HUES48 (cell line): ENCODE results near the gene FHAD1.

Experiments
- H3K27ac ChIP-seq: one replicate; pipeline ENCODE4 v1.7.0; 2013; ENCODE audit warnings: low read depth, low read length, inconsistent platforms
- H3K27me3 ChIP-seq: 2 replicates; pipeline ENCODE4 v1.6.1; 2013; ENCODE audit warnings: mild to moderate bottlenecking, low read length; ENCODE audit not compliant: control insufficient read depth, insufficient read depth
- H3K36me3 ChIP-seq: 2 replicates; pipeline ENCODE4 v1.6.1; 2013; ENCODE audit warnings: low read length; ENCODE audit not compliant: control insufficient read depth, insufficient read depth
- H3K4me1 ChIP-seq: 2 replicates; pipeline ENCODE4 v1.6.1; 2013; ENCODE audit warnings: mild to moderate bottlenecking, low read length; ENCODE audit not compliant: control insufficient read depth, insufficient read depth
- H3K4me3 ChIP-seq: 2 replicates; pipeline ENCODE4 v1.5.1; 2013; ENCODE audit warnings: mild to moderate bottlenecking, low read depth, low read length
- H3K9ac ChIP-seq: 2 replicates; pipeline ENCODE4 v1.6.1; 2013; ENCODE audit warnings: mild to moderate bottlenecking, low read depth, low read length, moderate library complexity
- H3K9me3 ChIP-seq: 2 replicates; pipeline ENCODE4 v1.6.1; 2013; ENCODE audit warnings: low read length; ENCODE audit not compliant: control insufficient read depth, insufficient read depth

FHAD1 gene

DNA sequence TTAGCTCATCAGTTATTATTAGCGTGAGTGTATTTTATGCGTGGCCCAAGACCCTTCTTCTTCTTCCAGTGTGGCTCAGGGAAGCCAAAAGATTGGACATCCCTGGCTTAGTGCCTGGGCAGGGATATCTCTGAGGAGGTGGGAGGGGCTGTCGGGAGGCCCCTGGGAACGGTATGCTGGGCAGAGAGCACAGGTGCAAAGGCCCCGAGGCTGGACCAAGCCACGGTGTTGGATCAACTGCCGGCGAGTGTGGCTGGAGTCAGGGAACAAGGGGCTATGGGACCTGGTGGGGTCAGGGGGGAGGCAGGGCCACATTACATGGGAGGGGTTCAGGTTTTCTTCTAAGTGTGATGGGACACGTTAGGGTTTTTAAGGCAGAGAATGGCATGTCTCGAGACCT lies 62.7 kb downstream of the FHAD1 start:
- no peaks in the 10 kb centered on the region for H3K36me3 ChIP-seq
- no peak overlapping the region for H3K27ac ChIP-seq
- no peaks in the 10 kb centered on the region; the same call in 1 of the 2 replicates for H3K4me1 ChIP-seq
- no peaks in the 10 kb centered on the region for H3K27me3 ChIP-seq
- no peaks in the 10 kb centered on the region for H3K9me3 ChIP-seq
- H3K9ac ChIP-seq, result no peak overlapping the region
- no peak overlapping the region for H3K4me3 ChIP-seq

DNA sequence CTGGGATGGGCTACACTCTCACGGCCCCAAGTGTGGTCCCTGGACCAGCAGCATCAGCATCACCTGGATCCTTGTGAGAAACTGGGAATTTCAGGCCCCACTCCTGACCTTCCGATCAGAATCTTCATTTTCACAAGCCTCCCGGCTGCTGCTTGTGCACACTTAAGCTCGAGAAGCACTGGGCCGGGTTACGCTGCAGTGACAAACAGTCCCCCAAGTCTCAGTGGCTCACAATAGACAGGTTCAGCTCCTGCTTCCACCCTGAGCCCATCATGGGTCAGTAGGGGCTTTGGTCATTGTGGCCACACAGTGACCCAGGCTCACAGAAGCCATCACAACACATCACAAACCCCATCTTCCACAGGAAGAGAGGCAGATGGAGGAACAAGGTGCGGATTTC lies 63.5 kb downstream of the FHAD1 start:
- Histone ChIP-seq H3K9me3 (no peaks in the 10 kb centered on the region), H3K4me1 (no peaks in the 10 kb centered on the region; the same call in 1 of the 2 replicates), H3K27me3 (no peaks in the 10 kb centered on the region), H3K9ac (no peak overlapping the region), H3K36me3 (no peaks in the 10 kb centered on the region), H3K27ac (no peak overlapping the region), H3K4me3 (no peak overlapping the region)

DNA sequence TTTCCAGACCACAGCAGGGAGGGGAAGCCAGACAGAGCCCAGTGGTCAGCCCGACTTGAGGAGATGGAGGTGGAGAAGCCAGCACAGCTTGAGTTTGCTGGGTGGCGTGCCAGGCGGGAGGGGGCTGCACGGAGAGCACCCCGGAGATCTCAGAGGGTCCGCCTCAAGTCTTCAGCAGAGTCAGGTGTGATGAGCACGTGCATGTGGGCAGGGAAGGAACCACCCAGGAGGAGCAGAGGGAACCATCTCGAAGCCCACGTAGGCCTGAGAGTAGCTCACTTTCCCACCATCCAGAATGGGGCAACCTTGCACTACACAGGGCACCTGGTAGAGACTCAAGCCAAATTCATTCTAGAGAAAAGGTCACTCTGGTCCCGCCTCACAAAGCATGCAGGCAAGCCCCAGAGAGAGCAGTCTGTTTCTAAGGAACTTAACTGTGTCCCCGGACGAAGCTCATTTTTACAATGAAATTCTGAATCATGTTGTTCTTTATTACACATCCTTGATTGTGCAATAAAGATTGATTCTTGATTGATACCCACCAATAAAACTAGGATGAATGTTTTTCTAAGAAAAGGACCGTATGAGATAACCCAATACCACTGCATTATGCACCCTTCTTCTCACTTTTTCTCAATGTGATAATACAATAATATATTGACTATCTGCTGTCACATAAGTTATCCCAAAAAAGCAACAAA lies 64.2 kb downstream of the FHAD1 start:
- Histone ChIP-seq H3K36me3 (no peaks in the 10 kb centered on the region), H3K9me3 (no peaks in the 10 kb centered on the region), H3K4me3 (no peak overlapping the region), H3K27ac (no peak overlapping the region), H3K27me3 (no peaks in the 10 kb centered on the region), H3K4me1 (no peaks in the 10 kb centered on the region; the same call in 1 of the 2 replicates), H3K9ac (no peak overlapping the region)

DNA sequence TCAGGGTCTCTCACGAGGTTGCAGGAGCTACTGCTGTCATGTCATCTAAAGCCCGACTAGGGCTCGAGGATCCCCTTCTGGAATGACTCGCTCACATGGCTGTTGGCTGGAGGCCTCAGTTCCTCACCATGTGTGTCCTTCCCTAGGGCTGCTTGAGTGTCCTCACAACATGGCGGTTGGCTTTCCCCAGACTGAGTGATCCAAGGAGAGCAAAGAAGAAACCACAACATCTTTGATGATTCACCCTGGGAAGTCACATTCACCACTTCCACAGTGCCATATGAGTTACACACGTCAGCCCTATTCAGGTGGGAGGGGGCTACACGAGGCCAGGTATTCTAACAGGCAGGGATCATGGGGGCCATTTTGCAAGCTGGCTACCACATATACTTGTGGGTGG lies 64.9 kb downstream of the FHAD1 start:
- Histone ChIP-seq H3K4me1 (no peaks in the 10 kb centered on the region; the same call in 1 of the 2 replicates), H3K9me3 (no peaks in the 10 kb centered on the region), H3K27ac (no peak overlapping the region), H3K4me3 (no peak overlapping the region), H3K27me3 (no peaks in the 10 kb centered on the region), H3K9ac (no peak overlapping the region), H3K36me3 (no peaks in the 10 kb centered on the region)

DNA sequence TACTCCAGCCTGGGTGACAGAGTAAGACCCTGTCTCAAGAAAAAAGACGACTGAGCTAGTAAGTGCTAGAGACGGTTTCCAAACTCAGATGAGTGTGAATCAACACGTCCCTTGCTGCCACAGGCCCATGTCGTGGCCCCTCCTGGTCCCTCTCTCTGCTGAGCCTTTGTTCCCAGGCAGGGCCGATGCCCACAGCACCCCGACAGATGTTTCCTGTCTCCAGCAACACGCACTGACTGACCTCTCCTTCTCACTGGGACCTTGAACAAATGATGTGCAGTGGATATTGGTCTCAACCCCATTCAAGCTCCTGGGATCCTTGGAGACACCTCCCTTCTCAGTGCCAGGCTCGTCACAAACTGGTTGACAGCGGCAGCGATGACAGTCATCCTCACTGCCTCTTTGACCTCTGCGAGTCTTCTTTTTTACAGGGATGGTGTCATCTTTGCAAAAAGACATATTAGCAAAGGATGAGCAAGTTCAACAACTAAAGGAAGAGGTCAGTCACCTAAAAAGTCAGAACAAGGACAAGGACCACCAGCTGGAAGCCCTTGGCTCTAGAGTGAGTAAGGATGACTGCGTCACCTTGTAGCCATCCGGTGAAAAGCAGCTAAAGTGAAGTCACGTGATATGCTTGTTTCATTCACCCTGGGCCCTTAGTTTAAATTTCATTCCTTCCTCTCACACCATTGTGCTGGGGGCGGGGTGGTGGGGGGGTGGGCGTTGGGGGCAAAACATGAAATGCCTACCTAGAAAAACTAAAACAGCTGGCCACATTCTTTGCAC lies 65.8 kb downstream of the FHAD1 start:
- H3K9ac ChIP-seq, result no peak overlapping the region
- H3K36me3 ChIP-seq, result no peaks in the 10 kb centered on the region
- H3K4me3 ChIP-seq, result no peak overlapping the region
- no peaks in the 10 kb centered on the region; the same call in 1 of the 2 replicates for H3K4me1 ChIP-seq
- no peaks in the 10 kb centered on the region for H3K9me3 ChIP-seq
- no peak overlapping the region for H3K27ac ChIP-seq
- H3K27me3 ChIP-seq, result no peaks in the 10 kb centered on the region

DNA sequence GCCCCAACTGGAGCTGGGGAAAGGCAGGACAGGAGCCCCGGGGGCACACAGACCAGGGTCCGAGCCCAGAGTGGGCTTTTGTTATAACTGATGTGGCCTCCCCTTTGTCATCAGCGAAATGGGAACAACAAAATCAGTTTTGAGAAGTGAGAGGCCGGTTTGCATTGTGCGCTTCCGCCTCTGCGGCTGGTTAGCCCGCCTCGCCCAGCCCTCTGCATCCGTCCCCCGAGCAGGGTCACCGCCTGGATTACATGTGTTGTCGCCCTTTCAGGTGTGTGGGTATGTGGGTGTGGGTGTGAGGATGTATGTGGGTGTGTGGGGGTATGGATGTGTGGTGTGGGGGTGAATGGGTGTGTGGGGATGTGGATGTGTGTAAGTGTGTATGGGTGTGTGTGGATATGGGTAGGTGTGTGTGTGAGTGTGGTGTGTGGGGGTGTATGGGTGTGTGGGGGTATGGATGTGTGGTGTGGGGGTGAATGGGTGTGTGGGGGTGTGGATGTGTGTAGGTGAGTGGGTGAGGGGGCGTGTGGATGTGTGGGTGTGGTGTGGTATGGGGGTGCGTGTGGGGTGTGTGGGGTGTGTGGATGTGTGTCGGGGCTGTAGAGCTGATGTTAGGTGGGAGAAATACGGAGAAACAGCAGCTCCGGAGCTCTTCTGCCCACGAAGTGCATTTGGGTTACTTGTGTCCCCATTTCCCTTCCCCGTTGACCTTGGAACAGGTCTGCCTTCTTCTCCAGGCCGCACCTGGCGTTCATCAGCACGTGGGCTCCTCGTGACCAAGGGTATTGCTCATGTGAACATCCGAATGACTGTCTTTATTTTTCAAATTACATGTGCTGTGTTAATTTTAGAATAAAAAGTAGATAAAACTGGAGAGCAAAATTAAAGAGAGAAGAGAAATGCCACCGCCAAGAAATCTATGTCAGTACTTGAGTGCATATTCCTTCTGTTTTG lies 67.6 kb downstream of the FHAD1 start:
- Histone ChIP-seq H3K27me3 (no peaks in the 10 kb centered on the region), H3K9ac (no peak overlapping the region), H3K9me3 (no peaks in the 10 kb centered on the region), H3K4me3 (no peak overlapping the region), H3K27ac (no peak overlapping the region), H3K4me1 (no peaks in the 10 kb centered on the region; the same call in 1 of the 2 replicates), H3K36me3 (no peaks in the 10 kb centered on the region)

DNA sequence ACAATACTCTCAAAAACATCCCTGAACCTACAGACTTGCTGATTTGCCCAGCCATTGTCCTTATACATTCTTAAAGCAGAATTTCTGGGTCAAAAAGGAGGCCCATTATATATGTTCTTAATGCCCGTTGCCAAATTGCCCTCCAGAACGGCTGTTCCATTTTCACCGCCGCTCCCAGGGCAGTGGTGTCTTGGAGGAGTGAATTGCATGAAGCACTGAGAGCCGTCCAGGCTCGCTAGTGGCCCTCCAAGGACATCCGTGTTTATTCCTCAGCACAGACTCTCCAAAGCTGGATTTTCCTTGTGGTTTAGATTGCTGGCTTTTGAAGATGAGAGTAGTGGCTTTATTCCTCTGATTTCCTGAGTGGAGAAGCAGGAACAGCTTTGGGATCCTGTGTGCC lies 68.8 kb downstream of the FHAD1 start:
- Histone ChIP-seq H3K9me3 (no peaks in the 10 kb centered on the region), H3K27ac (no peak overlapping the region), H3K9ac (no peak overlapping the region), H3K4me3 (no peak overlapping the region), H3K36me3 (no peaks in the 10 kb centered on the region), H3K4me1 (no peaks in the 10 kb centered on the region; the same call in 1 of the 2 replicates), H3K27me3 (no peaks in the 10 kb centered on the region)

DNA sequence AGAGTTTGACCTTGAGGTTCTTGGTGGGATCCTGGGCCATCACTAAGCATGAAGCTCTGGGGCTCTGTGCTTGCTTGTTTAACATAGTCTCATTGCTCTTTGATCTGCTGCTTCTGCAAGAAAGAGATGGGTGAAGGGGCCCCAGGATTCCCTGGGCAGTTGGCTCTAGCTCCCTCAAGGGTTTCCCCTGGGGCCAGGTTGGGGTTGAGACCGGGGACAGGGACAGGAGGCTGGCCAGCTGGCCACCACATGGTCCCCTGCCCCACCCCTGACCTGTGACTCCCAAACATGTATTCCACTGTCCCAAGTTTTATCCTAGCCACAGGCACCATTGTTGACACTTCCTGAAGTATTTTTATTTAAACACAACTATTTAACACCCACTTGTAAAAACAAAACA lies 69.5 kb downstream of the FHAD1 start:
- H3K4me1 ChIP-seq, result no peaks in the 10 kb centered on the region; the same call in 1 of the 2 replicates
- no peak overlapping the region for H3K4me3 ChIP-seq
- no peak overlapping the region for H3K27ac ChIP-seq
- H3K36me3 ChIP-seq, result no peaks in the 10 kb centered on the region
- H3K9me3 ChIP-seq, result no peaks in the 10 kb centered on the region
- no peak overlapping the region for H3K9ac ChIP-seq
- no peaks in the 10 kb centered on the region for H3K27me3 ChIP-seq

DNA sequence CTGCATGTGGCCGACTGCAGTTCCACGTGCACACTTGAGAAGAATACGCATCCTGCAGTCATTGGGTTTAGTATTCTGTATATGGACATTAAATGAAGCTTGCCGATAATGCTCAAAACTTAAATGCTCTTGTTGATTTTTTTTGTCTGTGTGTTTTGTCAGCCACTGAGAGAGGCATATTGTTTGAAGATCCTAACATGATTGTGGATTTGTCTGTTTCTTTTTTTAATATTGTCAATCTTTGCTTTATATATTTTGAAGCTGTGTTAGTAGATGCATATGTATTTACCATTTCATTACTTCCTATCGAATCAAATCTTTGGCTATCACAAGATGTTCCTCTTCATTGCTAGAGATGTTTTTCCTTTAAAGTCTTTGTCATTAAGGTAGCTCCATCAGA lies 73.2 kb downstream of the FHAD1 start:
- no peak overlapping the region for H3K9ac ChIP-seq
- H3K4me3 ChIP-seq, result no peak overlapping the region
- no peaks in the 10 kb centered on the region for H3K27me3 ChIP-seq
- peaks cover 10% of the 10 kb centered on the region for H3K4me1 ChIP-seq
- no peak overlapping the region for H3K27ac ChIP-seq
- no peaks in the 10 kb centered on the region for H3K36me3 ChIP-seq
- H3K9me3 ChIP-seq, result no peaks in the 10 kb centered on the region

DNA sequence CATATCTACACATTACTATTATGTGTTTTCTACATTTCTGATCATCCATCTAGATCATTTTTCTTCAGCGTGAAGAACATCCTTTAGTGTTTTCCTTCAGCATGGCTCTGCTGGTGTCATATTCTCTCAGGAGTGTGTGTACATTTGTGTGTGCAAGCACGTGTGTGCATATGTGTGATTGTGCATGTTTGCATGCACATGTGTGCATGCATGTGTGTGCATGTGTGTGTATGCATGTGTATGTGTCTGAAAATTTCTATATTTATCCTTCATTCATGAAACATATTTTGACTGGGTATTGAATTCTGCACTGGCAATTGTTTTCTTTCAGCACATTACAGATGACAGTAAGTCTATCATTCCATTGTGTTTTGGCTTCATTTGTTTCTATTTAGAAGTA lies 74.6 kb downstream of the FHAD1 start:
- H3K9ac ChIP-seq, result no peak overlapping the region
- peaks cover 11% of the 10 kb centered on the region for H3K4me1 ChIP-seq
- no peak overlapping the region for H3K4me3 ChIP-seq
- no peak overlapping the region for H3K27ac ChIP-seq
- no peaks in the 10 kb centered on the region for H3K36me3 ChIP-seq
- H3K9me3 ChIP-seq, result no peaks in the 10 kb centered on the region
- H3K27me3 ChIP-seq, result no peaks in the 10 kb centered on the region
